ENCODE results near the gene FAM107A.
"Not testable (repeated sequence)": the region's sequence is repeated elsewhere in the genome, so short reads cannot be mapped to it uniquely, and the experiment has no call there.

Gene FAM107A

DNA sequence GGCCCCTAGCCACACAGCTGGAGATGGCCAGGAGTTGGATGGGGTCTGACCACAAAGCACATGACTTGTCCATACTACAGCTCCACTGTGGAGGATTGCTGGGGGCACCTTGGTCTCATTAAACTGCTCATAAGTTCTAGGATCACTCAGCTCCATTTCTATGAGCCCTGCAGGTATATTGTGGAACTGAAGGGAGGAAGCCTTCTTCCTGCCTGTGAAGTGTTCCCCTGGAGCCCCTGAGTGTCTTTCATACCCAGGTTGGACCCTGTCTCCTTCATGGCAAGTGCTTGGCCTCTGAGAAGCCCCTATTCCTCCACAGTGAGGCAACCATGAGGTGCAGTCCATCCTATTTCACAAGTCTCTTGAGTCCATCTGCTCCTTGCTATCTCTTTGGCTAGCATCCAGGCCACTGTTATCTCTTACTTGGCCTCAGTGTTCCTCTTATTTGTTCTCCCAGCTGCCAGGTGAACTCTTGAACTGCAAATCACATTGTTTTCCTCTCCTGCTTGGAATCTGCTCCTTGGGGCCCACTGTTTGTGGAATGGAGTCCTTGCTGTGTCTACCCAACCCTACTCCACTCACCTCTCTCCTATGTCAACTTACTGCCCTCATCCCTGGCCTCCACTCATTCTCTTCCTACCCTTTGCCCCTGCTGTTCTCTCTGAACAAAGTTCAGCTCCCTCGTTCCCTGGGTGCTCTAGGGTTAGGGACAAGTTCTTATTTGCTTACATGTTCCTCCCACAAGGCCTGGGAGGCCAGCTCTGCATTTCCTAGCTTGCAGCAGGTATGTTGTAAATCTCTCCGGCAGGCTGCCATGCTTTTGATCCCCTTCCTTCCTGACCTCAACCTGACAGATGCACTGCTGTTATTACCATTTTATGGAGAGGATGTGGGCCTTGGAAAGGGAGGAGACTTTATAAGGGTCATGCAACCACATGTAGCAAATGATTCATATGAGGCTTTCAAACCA is 41.4 kb downstream of the FAM107A start:
- no peak for DNase-seq

GRCh38 chr3:58534592-58535494 is 42.3 kb downstream of the FAM107A start:
- no peak for DNase-seq

DNA sequence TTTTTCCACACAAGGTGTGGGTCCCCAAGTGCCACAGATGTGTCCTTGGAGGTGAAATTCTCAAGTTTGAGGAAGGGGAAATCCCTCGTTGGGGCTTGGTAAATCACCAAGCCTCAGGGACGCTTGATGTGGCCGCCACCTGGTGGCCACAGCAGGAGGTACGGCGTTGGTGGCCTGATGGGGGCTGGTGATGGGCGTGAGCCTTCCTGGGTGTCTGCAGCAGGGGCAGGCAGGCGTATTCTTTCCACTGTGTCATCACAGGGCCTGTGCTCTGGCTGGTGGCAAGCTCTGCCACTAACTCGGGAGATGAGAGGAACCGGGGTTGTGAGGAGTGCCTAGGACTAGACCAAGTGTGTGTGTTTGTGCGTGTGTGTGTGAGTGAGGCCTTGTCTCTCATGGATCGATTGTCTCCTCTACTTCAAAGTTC is 44.4 kb downstream of the FAM107A start:
- peak; percentile 23 for DNase-seq

GRCh38 chr3:58531956-58532355 is 45.2 kb downstream of the FAM107A start:
- no peak for DNase-seq

DNA sequence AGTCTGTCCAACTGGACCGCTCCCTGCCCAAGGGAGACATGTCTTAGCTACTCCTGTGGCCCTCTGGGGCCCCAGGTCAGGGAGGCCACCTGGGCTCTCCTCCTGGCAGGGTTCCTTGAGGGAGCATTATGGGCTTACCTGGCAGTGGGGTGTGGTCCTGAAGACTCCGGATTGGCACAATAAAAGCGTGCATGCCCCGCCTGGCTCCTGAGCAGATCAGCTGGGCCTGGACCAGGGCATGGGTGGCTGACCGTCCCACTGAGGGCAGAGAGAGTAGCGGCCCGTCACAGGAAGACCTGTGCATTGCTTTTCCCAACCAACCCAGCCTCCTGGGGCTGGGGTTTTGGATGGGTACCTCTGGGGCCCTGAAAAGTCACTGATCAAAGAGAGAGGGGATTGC is 45.6 kb downstream of the FAM107A start:
- no peak for DNase-seq

DNA sequence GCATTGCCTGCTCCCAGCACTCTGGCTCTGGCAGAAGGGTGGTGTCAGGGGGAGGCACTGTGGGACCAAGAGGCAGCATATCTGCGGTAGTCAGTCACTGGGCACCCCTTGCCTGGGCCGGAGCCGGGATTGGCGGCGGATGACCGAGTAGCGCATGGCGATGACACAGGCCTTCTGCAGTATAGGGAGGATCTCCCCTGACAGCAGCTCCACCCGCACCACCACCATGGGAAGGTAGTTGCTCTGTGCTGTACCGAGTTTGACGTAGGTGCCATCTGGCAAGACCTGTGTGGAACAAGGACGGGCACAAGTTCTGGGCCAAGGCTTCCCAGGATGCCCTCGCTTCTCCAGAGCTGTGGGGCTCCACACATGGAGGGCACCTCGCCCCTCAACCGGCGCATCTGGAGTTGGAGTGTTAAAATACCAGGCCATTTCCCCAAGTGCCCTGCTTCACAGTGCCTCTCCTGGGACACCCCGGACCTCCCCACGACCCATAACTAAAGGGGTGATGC is 46.8 kb downstream of the FAM107A start:
- DNase-seq = no peak

DNA sequence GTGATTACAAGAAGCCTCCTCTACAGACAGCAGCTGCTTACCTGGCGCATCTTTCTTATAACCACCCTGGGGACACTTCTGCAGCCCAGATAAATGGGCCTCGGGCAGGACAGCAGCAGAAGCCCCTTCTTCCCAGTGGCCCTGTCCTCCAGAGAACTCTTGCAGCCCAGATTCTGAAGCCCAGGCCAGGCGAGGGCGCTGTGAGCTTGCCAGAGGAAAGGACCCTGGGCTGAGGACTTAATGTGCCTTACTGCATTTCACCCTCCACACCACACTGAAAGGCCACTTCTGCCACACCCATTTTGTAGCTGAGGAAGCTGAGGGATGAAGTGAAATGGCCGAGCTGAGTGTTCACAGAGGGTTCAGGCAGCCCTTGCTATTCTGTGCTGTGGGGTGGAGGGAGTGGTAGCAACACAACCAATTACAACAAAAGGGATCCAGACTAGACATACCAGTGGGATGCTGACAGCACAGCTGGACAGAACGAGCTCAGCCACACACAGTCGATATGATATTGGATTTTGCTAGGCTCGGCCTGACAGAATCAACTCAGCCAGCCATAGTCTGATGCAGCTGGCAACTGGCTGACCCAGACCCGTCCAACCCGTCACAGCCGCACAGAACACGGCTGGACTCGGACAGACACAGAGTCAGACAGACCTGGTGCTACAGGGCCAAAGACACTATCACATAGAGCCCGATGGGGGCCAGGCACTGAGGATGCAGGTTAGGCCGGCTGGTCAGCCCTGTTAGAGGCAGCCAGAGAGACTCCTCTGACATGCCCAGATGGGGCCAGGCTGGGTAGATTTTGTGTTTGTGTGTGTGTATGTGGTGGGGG is 47.5 kb downstream of the FAM107A start:
- no peak for DNase-seq

- DNase-seq = no peak
These were observed 48.6 kb downstream of the FAM107A start for GRCh38 chr3:58528629-58529028.

GRCh38 chr3:58527440-58527839 is 49.8 kb downstream of the FAM107A start:
- not testable (repeated sequence) for DNase-seq

DNA sequence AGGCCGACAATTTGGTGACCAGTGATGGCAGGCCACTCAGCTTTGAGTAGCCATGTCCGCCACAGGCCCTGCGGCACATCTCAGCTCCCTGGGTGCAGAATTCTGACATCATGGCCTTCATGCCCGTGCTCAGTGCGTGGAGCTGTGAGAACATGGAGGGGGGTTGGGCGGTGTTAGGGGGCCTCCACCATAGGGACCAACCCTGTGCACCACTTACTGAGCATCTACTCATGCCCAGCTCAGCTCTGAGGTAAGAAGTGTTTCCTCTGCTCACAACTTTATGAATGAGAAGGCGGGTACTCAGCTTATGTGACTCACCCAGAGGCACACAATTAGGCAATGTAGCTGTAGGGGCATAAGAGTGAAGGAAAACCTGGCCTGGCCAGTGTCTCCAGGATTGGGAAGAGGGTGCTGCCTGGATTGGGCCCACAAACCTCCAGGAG is 50.7 kb downstream of the FAM107A start:
- DNase-seq = no peak

- no peak for DNase-seq
These were observed 52.8 kb downstream of the FAM107A start for GRCh38 chr3:58524326-58524888.

DNA sequence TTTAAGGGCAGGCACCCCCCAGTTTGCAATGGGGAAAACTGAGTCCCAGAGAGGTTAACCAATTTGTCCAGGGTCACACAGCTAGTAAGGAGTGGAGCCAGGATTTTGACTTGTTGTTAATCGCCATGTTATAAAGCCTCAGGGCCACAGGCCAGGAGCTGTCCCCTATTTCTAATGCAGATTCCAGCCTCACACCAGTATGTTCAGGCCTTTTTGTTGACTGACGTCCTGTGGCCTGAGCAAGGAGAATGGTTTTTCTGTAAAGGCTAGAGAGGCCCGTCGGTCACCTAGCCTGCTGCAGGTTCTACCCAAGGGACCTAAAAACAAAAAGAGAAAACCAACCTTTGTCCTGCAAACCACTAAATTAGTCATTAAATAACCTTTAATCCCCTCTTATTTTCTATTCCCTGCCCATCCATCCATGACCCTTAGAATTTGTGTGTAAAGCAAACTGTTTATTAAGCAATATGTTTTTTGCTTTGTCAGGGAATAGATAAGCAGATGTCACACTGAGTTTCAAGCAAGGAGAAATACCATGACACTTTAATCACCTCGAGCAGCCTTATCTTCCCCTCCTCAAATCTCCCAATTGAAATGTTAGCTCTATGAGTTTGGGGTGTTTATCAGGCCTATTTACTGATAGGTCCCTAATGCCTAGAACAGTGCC is 54.3 kb downstream of the FAM107A start:
- DNase-seq = no peak

- DNase-seq = no peak
These were observed 55.1 kb downstream of the FAM107A start for GRCh38 chr3:58521917-58522631.

DNA sequence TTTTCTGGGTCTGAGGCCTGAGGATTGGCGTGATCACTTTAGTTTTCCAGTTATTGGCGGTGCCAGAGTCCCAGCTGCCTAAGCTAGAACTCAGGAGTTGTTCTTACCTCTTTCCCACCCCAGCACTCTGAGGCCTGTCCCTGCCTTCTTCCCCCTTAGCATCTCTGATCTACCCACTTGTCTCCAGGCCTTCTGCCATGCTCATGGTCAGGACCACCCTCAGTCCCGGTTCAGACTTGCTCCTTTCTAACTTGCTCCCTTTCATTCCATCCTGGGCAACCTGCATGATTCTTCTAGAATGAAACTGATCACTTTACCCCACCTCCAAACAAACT is 55.9 kb downstream of the FAM107A start:
- DNase-seq = no peak

GRCh38 chr3:58520403-58521335 is 56.5 kb downstream of the FAM107A start:
- DNase-seq = no peak

GRCh38 chr3:58519668-58520402 is 57.4 kb downstream of the FAM107A start:
- DNase-seq = no peak

DNA sequence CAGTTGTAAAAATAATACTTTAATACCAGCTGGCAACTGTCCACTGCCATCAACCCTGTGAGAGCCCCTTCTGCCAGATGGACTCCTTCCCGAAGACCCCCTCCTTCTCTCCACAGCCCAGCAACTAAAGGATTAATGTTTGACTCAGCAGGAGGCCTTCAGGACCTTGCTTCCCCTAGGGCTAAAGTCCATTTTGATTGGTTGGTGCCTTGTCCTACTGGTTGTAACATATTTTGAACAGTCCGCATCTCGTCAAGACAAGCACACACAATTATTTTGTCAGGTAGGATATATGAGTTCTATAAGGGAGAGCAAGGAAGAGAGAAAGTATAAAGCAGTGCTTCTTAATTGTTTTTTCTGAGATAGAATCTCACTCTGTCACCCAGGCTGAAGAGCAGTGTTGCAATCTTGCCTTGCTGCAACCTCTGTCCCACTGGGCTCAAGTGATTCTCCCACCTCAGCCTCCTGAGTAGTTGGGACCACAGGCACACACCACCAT is 58.9 kb downstream of the FAM107A start:
- no peak for DNase-seq

- no peak for DNase-seq
These were observed 62.8 kb downstream of the FAM107A start for GRCh38 chr3:58514405-58514804.
